ENCODE results near the gene ADAMTS8. TPM values are rescaled to one million over a fixed set of nuclear protein-coding genes. Genes with fewer than 3 reads are reported as not detected.

ADAMTS8 gene
- total RNA-seq, 1 experiment from 2014 or later = not detected

DNA sequence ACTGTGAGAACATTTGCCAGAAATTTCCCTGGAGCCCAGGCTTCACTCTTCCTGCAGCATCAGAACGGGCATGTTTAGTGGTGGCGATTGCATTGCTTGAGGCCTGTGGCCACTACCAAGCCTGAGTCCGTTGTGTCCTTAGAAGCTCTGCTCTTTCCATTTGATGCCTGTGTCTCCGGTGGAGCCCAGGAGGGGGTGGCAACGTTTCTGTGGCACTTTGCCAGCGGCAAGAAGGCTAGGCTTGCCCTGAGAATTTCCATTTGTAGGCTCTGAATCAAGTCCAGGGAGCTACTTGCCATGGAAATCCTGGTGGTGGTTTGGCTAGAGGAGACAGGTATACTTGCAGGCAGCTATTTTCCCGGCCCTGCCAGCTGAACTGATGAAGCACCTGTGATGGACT is 47.1 kb downstream of the ADAMTS8 start:
- Histone ChIP-seq H4K20me1 (ENCODE audit: low read length) (no peaks in the 10 kb centered on the region), H3K27ac (ENCODE audit: low read length) (no peak overlapping the region), H3K27me3 (ENCODE audit: low read length) (no peaks in the 10 kb centered on the region), H3K4me1 (ENCODE audit: insufficient read depth, low read length) (peaks cover 17% of the 10 kb centered on the region), H3K9ac (ENCODE audit: low read length) (no peak overlapping the region), H3K36me3 (ENCODE audit: low read depth, low read length) (no peaks in the 10 kb centered on the region), H2AFZ (ENCODE audit: low read length) (no peak overlapping the region), H3K9me3 (ENCODE audit: low read length) (no peaks in the 10 kb centered on the region), H3K4me2 (ENCODE audit: low read length) (no peak overlapping the region), H3K4me3 (ENCODE audit: low read length) (no peak overlapping the region), H3K9me2 (replicated peaks; ENCODE audit: low read length) (no peaks in the 10 kb centered on the region), H3K79me2 (ENCODE audit: low read length) (no peaks in the 10 kb centered on the region), H3F3A (ENCODE audit: low read length, unreplicated experiment) (peaks cover 4% of the 10 kb centered on the region)
- ATAC-seq (no peak), DNase-seq (no peak)
- BruUV-seq (replicated peaks) = no TSS peak
- TF ChIP-seq EZH2 (IDR thresholded peaks at IDR 0.05; ENCODE audit: low read length, unreplicated experiment) (no peak), EZH2phosphoT487 (IDR thresholded peaks at IDR 0.05; ENCODE audit: borderline replicate concordance, low read length) (no peak)
- TF ChIP-seq, protein P1, sequence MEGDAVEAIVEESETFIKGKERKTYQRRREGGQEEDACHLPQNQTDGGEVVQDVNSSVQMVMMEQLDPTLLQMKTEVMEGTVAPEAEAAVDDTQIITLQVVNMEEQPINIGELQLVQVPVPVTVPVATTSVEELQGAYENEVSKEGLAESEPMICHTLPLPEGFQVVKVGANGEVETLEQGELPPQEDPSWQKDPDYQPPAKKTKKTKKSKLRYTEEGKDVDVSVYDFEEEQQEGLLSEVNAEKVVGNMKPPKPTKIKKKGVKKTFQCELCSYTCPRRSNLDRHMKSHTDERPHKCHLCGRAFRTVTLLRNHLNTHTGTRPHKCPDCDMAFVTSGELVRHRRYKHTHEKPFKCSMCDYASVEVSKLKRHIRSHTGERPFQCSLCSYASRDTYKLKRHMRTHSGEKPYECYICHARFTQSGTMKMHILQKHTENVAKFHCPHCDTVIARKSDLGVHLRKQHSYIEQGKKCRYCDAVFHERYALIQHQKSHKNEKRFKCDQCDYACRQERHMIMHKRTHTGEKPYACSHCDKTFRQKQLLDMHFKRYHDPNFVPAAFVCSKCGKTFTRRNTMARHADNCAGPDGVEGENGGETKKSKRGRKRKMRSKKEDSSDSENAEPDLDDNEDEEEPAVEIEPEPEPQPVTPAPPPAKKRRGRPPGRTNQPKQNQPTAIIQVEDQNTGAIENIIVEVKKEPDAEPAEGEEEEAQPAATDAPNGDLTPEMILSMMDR (conservative IDR thresholded peaks at IDR 0.05; ENCODE audit: low read depth, low read length) = no peak
- ChIA-PET POLR2A (ENCODE audit: unreplicated experiment) (no interaction called here), CTCF (no interaction called here)
- intact Hi-C loops (cut with micrococcal nuclease) = no loop called here

- no peaks in the 10 kb centered on the region for H3K27me3 ChIP-seq (ENCODE audit: low read length)
- ATAC-seq (no peak), DNase-seq (no peak)
- H3K4me3 ChIP-seq (ENCODE audit: low read length) = no peak overlapping the region
- no peaks in the 10 kb centered on the region for H3K9me2 ChIP-seq (replicated peaks; ENCODE audit: low read length)
- H4K20me1 ChIP-seq (ENCODE audit: low read length) = no peaks in the 10 kb centered on the region
- H3K4me2 ChIP-seq (ENCODE audit: low read length) = no peak overlapping the region
- no peaks in the 10 kb centered on the region for H3K9me3 ChIP-seq (ENCODE audit: low read length)
- H2AFZ ChIP-seq (ENCODE audit: low read length) = no peak overlapping the region
- intact Hi-C loops (cut with micrococcal nuclease) = no loop called here
- no peak for TF ChIP-seq EZH2phosphoT487 (IDR thresholded peaks at IDR 0.05; ENCODE audit: borderline replicate concordance, low read length)
- no peak for TF ChIP-seq EZH2 (IDR thresholded peaks at IDR 0.05; ENCODE audit: low read length, unreplicated experiment)
- TF ChIP-seq, protein P1 (conservative IDR thresholded peaks at IDR 0.05; ENCODE audit: low read depth, low read length) = no peak
- H3K4me1 ChIP-seq (ENCODE audit: insufficient read depth, low read length) = peaks cover 17% of the 10 kb centered on the region
- ChIA-PET CTCF (no interaction called here), POLR2A (ENCODE audit: unreplicated experiment) (no interaction called here)
- no TSS peak for BruUV-seq (replicated peaks)
- H3K9ac ChIP-seq (ENCODE audit: low read length) = no peak overlapping the region
- no peak overlapping the region for H3K27ac ChIP-seq (ENCODE audit: low read length)
- H3F3A ChIP-seq (ENCODE audit: low read length, unreplicated experiment) = peaks cover 4% of the 10 kb centered on the region
- no peaks in the 10 kb centered on the region for H3K79me2 ChIP-seq (ENCODE audit: low read length)
- H3K36me3 ChIP-seq (ENCODE audit: low read depth, low read length) = no peaks in the 10 kb centered on the region
Measured at GRCh38 chr11:130380778-130381177, 47.6 kb downstream of the ADAMTS8 start.

DNA sequence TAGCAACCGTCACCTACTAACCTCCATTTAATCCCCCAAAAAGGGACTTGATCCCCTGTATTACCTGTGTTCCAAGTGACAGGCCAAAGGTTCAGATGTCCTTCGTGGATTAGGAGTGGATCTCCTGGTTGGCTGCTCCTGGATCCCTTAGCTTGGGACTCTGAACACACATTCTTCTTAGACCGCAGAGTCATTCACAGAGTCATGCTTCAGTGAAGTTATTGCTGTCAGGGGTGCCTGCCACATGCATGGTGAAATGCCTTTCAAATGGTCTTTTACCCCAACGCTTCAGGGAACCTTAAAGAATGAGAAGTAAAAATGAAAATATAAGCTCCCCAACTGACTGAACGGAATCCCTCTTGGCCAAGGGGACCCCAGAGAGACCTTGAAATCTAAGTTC is 49.1 kb downstream of the ADAMTS8 start:
- no peaks in the 10 kb centered on the region for H4K20me1 ChIP-seq (ENCODE audit: low read length)
- DNase-seq = no peak
- ATAC-seq = no peak

More for the DNA sequence above, 49.1 kb downstream of the ADAMTS8 start:
- TF ChIP-seq, protein P1 (conservative IDR thresholded peaks at IDR 0.05; ENCODE audit: low read depth, low read length) = no peak
- TF ChIP-seq EZH2 (IDR thresholded peaks at IDR 0.05; ENCODE audit: low read length, unreplicated experiment) = no peak
- TF ChIP-seq EZH2phosphoT487 (IDR thresholded peaks at IDR 0.05; ENCODE audit: borderline replicate concordance, low read length) = no peak
- Histone ChIP-seq H3K27ac (ENCODE audit: low read length) (no peak overlapping the region), H3K9ac (ENCODE audit: low read length) (no peak overlapping the region), H2AFZ (ENCODE audit: low read length) (no peak overlapping the region), H3K4me1 (ENCODE audit: insufficient read depth, low read length) (peaks cover 14% of the 10 kb centered on the region), H3K79me2 (ENCODE audit: low read length) (no peaks in the 10 kb centered on the region), H3K9me3 (ENCODE audit: low read length) (no peaks in the 10 kb centered on the region), H3K27me3 (ENCODE audit: low read length) (no peaks in the 10 kb centered on the region), H3F3A (ENCODE audit: low read length, unreplicated experiment) (peaks cover 3% of the 10 kb centered on the region), H3K9me2 (replicated peaks; ENCODE audit: low read length) (no peaks in the 10 kb centered on the region), H3K36me3 (ENCODE audit: low read depth, low read length) (no peaks in the 10 kb centered on the region), H3K4me3 (ENCODE audit: low read length) (no peak overlapping the region), H3K4me2 (ENCODE audit: low read length) (no peak overlapping the region)
- BruUV-seq (replicated peaks) = no TSS peak
- ChIA-PET CTCF (no interaction called here), POLR2A (ENCODE audit: unreplicated experiment) (no interaction called here)
- intact Hi-C loops (cut with micrococcal nuclease) = no loop called here

Measured in PC-3 (cell line).